Choroid plexus epithelial cell (primary cell): Measurements from ENCODE around the gene DNAJC1.

Source experiments
- DNase-seq: peaks from one replicate; pipeline ENCODE4 v3.0.0-alpha.2; 2010; ENCODE audit warnings: low read depth
- H3K4me3 ChIP-seq: 2 replicates; pipeline ENCODE4 v1.5.1; 2011; ENCODE audit warnings: low read depth, mild to moderate bottlenecking, control low read depth, low read length, moderate library complexity
- TF ChIP-seq, protein P1 (sequence below): conservative IDR thresholded peaks from 2 replicates; pipeline ENCODE4 v1.5.1; 2011; ENCODE audit warnings: low read depth, mild to moderate bottlenecking, control low read depth, inconsistent platforms, low read length, moderate library complexity

The DNAJC1 gene

GRCh38 chr10:21747809-21748208, 255.7 kb downstream of the DNAJC1 start:
- TF ChIP-seq, protein P1, sequence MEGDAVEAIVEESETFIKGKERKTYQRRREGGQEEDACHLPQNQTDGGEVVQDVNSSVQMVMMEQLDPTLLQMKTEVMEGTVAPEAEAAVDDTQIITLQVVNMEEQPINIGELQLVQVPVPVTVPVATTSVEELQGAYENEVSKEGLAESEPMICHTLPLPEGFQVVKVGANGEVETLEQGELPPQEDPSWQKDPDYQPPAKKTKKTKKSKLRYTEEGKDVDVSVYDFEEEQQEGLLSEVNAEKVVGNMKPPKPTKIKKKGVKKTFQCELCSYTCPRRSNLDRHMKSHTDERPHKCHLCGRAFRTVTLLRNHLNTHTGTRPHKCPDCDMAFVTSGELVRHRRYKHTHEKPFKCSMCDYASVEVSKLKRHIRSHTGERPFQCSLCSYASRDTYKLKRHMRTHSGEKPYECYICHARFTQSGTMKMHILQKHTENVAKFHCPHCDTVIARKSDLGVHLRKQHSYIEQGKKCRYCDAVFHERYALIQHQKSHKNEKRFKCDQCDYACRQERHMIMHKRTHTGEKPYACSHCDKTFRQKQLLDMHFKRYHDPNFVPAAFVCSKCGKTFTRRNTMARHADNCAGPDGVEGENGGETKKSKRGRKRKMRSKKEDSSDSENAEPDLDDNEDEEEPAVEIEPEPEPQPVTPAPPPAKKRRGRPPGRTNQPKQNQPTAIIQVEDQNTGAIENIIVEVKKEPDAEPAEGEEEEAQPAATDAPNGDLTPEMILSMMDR = no peak
- no peak overlapping the region for H3K4me3 ChIP-seq

GRCh38 chr10:21746118-21746517, 257.4 kb downstream of the DNAJC1 start:
- H3K4me3 ChIP-seq = no peak overlapping the region
- DNase-seq = no peak
- TF ChIP-seq, protein P1 = no peak

More at GRCh38 chr10:21747809-21748208, 255.7 kb downstream of the DNAJC1 start:
- no peak for DNase-seq

GRCh38 chr10:21744223-21744622, 259.3 kb downstream of the DNAJC1 start:
- DNase-seq = no peak
- TF ChIP-seq, protein P1 = no peak
- no peak overlapping the region for H3K4me3 ChIP-seq

- no peak for DNase-seq
- H3K4me3 ChIP-seq = no peak overlapping the region
- TF ChIP-seq, protein P1 = no peak
These were observed 260.7 kb downstream of the DNAJC1 start for GRCh38 chr10:21742740-21743412.

DNA sequence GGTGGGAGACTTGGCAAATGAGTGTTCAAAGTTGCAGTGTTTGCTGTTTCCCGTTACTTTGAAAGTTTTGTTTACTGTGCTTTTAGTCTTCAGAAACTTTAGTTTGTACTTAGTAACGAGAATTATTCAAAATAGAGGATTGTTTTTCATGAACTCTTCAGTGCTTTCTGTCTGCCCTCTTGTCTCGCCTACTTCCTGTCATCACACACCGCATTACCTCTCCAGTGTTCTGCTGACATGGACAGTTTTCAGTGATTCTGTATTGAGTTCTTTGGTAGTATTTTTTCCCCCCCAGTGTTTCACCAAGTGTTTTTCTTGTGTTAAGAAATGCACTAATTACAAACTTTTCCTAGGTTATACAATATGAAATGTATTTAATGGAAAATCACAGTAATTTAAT, 262.5 kb downstream of the DNAJC1 start:
- peak; percentile 31 for DNase-seq
- H3K4me3 ChIP-seq = no peak overlapping the region
- TF ChIP-seq, protein P1 = no peak

DNA sequence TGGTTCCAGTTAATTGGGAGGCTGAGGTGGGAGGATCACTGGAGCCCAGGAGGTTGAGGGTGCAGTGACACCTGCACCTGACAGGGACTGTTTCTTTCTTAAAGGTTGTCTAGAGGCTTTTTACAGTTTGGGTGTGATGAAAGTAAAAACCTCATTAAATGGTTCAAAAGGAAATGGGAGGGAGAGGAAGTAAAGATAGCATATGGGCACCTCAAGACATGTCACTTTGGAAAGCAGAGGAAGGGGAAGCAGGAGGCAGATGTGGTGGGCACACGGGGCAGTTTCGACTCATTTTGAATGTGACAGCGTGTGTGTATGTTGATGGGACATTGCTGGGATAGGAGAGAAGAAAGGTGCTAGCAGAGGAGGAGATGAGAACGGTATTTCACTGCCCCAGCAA, 266.4 kb downstream of the DNAJC1 start:
- DNase-seq = no peak
- H3K4me3 ChIP-seq = no peak overlapping the region
- TF ChIP-seq, protein P1 = no peak

DNA sequence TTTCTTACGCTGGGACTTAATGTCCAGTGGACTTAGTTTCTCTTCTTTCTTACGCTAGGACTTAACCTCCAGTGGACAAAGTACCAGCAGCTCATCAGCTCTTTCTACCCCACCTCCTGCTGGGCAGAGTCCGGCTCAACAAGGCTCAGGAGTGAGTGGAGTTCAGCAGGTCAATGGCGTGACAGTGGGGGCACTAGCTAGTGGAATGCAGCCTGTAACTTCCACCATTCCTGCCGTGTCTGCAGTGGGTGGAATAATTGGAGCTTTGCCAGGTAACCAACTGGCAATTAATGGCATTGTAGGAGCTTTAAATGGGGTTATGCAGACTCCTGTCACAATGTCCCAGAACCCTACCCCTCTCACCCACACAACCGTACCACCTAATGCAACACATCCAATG, 269.8 kb downstream of the DNAJC1 start:
- H3K4me3 ChIP-seq = no peak overlapping the region
- TF ChIP-seq, protein P1 = no peak
- DNase-seq = peak; percentile 37
